Osteoblast (primary cell): ENCODE results near the gene ARPC1B. TPM values are rescaled to one million over a fixed set of nuclear protein-coding genes. Genes with fewer than 3 reads are reported as not detected.

ENCODE experiments used
- DNase-seq: peaks from one replicate; pipeline ENCODE4 v3.0.0; 2011; ENCODE audit warnings: low spot score, mixed read lengths; ENCODE audit not compliant: insufficient read length; ENCODE audit errors: missing footprints
- H2AFZ ChIP-seq: 2 replicates; pipeline ENCODE4 v1.6.0; 2011; ENCODE audit warnings: mild to moderate bottlenecking, low read length
- H3K27ac ChIP-seq: 2 replicates; pipeline ENCODE4 v1.5.1; 2011; ENCODE audit warnings: mild to moderate bottlenecking, low read depth, low read length, moderate library complexity
- H3K27me3 ChIP-seq: 2 replicates; pipeline ENCODE4 v1.6.0; 2012; ENCODE audit warnings: mild to moderate bottlenecking, control low read depth, inconsistent platforms, low read length, moderate library complexity; ENCODE audit not compliant: insufficient read depth
- H3K36me3 ChIP-seq: 2 replicates; pipeline ENCODE4 v1.5.1; 2011; ENCODE audit warnings: mild to moderate bottlenecking, low read length, control low read depth, moderate library complexity; ENCODE audit not compliant: insufficient read depth
- H3K4me1 ChIP-seq: 2 replicates; pipeline ENCODE4 v1.5.1; 2011; ENCODE audit warnings: mild to moderate bottlenecking, low read length, control low read depth, moderate library complexity; ENCODE audit not compliant: insufficient read depth
- H3K4me2 ChIP-seq: 2 replicates; pipeline ENCODE4 v1.6.0; 2011; ENCODE audit warnings: mild to moderate bottlenecking, low read length; ENCODE audit not compliant: insufficient read depth
- H3K4me3 ChIP-seq: fragments of 200-600 bp; sonication (generic); 3 replicates; pipeline ENCODE4 v1.5.1; 2012; ENCODE audit warnings: mild to moderate bottlenecking, low read length, inconsistent platforms; ENCODE audit not compliant: insufficient read depth
- H3K79me2 ChIP-seq: 2 replicates; pipeline ENCODE4 v1.6.0; 2012; ENCODE audit warnings: mild to moderate bottlenecking, low read length, control low read depth, inconsistent platforms; ENCODE audit not compliant: insufficient read depth
- H3K9me3 ChIP-seq: 2 replicates; pipeline ENCODE4 v1.5.1; 2011; ENCODE audit warnings: low read depth, low read length, control low read depth
- H4K20me1 ChIP-seq: 2 replicates; pipeline ENCODE4 v1.6.0; 2012; ENCODE audit warnings: mild to moderate bottlenecking, low read length, control low read depth; ENCODE audit not compliant: insufficient read depth
- CTCF ChIP-seq: IDR thresholded peaks from 2 replicates; pipeline ENCODE4 v1.5.1; 2011; ENCODE audit warnings: mild to moderate bottlenecking, low read depth, low read length, moderate library complexity; ENCODE audit errors: extremely low read depth
- total RNA-seq: library from RNA; depleted of rRNA; stranded (reverse); fragments of >200 nt; gene quantifications from 2 replicates; pipeline ENCODE4 v1.2.3, GENCODE V29; 2012

Gene ARPC1B
- total RNA-seq, 1 donor = 273 TPM

- Histone ChIP-seq H3K4me2 (no peak overlapping the region), H3K79me2 (peaks cover 28% of the 10 kb centered on the region), H3K27ac (no peak overlapping the region), H4K20me1 (peaks cover 27% of the 10 kb centered on the region), H3K27me3 (no peaks in the 10 kb centered on the region), H2AFZ (no peak overlapping the region), H3K4me1 (no peaks in the 10 kb centered on the region), H3K9me3 (no peaks in the 10 kb centered on the region), H3K4me3 (no peak overlapping the region), H3K36me3 (peaks cover 80% of the 10 kb centered on the region)
- no peak for TF ChIP-seq CTCF
- peak; percentile 77 for DNase-seq
Observed at GRCh38 chr7:99396418-99397296, 22.1 kb downstream of the ARPC1B start.

GRCh38 chr7:99397297-99397983 lies 22.9 kb downstream of the ARPC1B start:
- Histone ChIP-seq H3K27ac (no peak overlapping the region), H3K36me3 (peaks cover 81% of the 10 kb centered on the region), H3K9me3 (no peaks in the 10 kb centered on the region), H3K27me3 (no peaks in the 10 kb centered on the region), H3K4me1 (no peaks in the 10 kb centered on the region), H3K4me2 (no peak overlapping the region), H3K4me3 (no peak overlapping the region), H2AFZ (no peak overlapping the region), H4K20me1 (peaks cover 23% of the 10 kb centered on the region), H3K79me2 (peaks cover 28% of the 10 kb centered on the region)
- no peak for TF ChIP-seq CTCF
- peak; percentile 71 for DNase-seq

- peak; percentile 56 for DNase-seq
- Histone ChIP-seq H3K9me3 (no peaks in the 10 kb centered on the region), H3K4me1 (peaks cover 2% of the 10 kb centered on the region), H3K4me2 (no peak overlapping the region), H3K4me3 (no peak overlapping the region), H3K27ac (no peak overlapping the region), H3K27me3 (no peaks in the 10 kb centered on the region), H3K79me2 (peaks cover 27% of the 10 kb centered on the region), H3K36me3 (peaks cover 85% of the 10 kb centered on the region), H4K20me1 (peaks cover 30% of the 10 kb centered on the region), H2AFZ (no peak overlapping the region)
- TF ChIP-seq CTCF = no peak
Observed at GRCh38 chr7:99398891-99399445, 24.4 kb downstream of the ARPC1B start.

- H3K27me3 ChIP-seq = no peaks in the 10 kb centered on the region
- no peak overlapping the region for H3K4me2 ChIP-seq
- no peak for TF ChIP-seq CTCF
- no peak overlapping the region for H2AFZ ChIP-seq
- no peak overlapping the region for H3K4me3 ChIP-seq
- peaks cover 31% of the 10 kb centered on the region for H3K79me2 ChIP-seq
- DNase-seq = peak; percentile 76
- no peaks in the 10 kb centered on the region for H3K9me3 ChIP-seq
- peaks cover 8% of the 10 kb centered on the region for H3K4me1 ChIP-seq
- H3K27ac ChIP-seq = no peak overlapping the region
- peaks cover 81% of the 10 kb centered on the region for H3K36me3 ChIP-seq
- H4K20me1 ChIP-seq = peaks cover 32% of the 10 kb centered on the region
Observed at GRCh38 chr7:99399597-99399996, 25.1 kb downstream of the ARPC1B start.
